GM12872 (cell line): Measurements from ENCODE around the gene TAB2.

ENCODE experiments used
- CTCF ChIP-seq: IDR thresholded peaks from 3 replicates; pipeline ENCODE4 v1.5.1; 2011; ENCODE audit warnings: low read depth, mild to moderate bottlenecking, low read length, moderate library complexity; ENCODE audit not compliant: insufficient read depth

Gene TAB2

DNA sequence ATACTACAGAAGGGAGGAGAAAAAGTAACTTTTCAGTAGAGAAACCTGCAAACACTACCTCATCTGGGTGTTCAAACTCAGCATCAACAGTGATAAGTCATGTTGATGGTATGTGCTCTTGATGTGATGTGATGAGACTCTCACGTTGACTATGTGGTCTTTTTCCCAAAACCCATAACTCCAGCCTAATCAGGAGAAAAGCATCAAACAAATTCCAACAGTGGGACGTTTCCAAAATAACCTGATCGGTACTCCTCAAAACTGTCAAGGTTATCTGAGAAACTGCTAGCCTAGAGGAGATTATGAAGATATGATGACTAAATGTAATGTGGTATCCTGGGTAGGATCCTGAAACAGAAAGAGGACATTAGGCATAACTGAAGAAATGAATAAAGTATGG, 41.9 kb upstream of the TAB2 start:
- no peak for TF ChIP-seq CTCF

GRCh38 chr6:149277621-149278020, 39.9 kb upstream of the TAB2 start:
- no peak for TF ChIP-seq CTCF

GRCh38 chr6:149278997-149279396, 38.5 kb upstream of the TAB2 start:
- no peak for TF ChIP-seq CTCF

DNA sequence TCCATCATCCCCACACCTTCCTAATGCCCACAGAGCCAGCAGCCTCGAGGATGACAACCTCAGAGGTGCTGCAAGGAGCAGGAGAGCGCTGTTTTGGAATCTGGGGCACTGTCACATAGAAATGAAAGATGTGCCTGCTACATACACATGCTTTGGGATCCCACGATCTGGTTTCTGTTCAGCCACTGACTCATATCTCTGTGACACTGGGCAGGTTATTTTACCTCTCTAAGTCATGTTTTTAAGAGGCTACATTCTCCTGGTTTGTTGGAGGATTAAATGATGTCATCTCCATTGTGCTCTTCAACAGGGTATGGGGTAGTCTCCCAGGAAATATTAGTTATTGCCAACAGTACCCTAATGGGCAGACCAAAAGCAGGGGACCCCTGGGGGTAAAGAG, 32.6 kb upstream of the TAB2 start:
- TF ChIP-seq CTCF: no peak

- TF ChIP-seq CTCF: no peak
Observed at GRCh38 chr6:149285626-149286025, 31.9 kb upstream of the TAB2 start.

DNA sequence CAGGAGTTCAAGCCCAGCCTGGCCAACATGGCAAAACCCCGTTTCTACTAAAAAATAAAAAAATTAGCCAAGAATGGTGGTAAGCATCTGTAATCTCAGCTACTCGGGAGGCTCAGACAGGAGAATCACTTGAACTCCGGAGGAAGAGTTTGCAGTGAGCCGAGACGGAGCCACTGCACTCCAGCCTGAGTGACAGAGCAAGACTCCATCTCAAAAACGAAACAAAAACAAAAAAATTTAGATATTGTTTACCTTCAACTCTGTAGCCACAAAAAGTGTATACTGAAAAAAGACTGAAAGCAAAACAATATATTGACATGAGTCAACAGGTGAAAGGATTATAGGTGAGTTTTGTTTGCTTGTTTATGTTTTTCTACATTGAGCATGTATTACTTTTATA, 30.6 kb upstream of the TAB2 start:
- no peak for TF ChIP-seq CTCF

DNA sequence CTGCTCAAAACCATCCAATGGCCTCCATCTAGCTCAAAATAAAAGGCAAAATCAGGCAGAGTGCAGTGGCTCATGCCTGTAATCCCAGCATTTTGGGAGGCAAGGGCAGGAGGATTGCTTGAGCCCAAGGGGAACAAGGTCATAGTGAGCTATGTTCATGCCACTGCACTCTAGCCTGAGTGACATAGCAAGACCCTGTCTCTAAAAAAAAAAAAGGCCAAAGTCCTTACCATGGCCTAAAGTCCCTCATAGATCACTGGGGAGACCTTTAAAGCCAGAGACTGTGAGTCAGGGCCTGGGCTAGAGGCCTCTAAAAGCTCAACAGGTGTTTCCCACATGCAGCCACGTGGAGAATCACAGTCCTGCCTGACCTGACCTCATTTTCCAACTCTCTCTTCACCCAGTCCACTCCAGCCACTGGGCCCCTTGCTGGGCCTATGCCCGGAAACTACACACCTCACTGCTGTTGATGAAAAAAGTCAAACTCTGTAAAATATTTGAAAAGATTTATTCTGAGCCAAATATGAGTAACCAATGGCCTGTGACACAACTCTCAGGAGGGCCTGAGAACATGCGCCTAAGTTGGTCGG, 28.2 kb upstream of the TAB2 start:
- no peak for TF ChIP-seq CTCF

GRCh38 chr6:149289966-149290365, 27.5 kb upstream of the TAB2 start:
- no peak for TF ChIP-seq CTCF
